ENCODE measurements around the gene RBM4B.

Gene RBM4B

GRCh38 chr11:66698491-66698890 is 20.8 kb upstream of the RBM4B start:
- FAIRE-seq (no peak), DNase-seq (ENCODE audit: insufficient read length, low spot score) (no peak)
- TF ChIP-seq POLR2A (IDR thresholded peaks at IDR 0.05; ENCODE audit: low read depth, low read length) = no peak

GRCh38 chr11:66697988-66698387 is 20.3 kb upstream of the RBM4B start:
- no peak for TF ChIP-seq POLR2A (IDR thresholded peaks at IDR 0.05; ENCODE audit: low read depth, low read length)
- DNase-seq (ENCODE audit: insufficient read length, low spot score) (no peak), FAIRE-seq (no peak)

- DNase-seq (ENCODE audit: insufficient read length, low spot score) (no peak), FAIRE-seq (no peak)
- TF ChIP-seq POLR2A (IDR thresholded peaks at IDR 0.05; ENCODE audit: low read depth, low read length) = no peak
These were observed 18.5 kb upstream of the RBM4B start for GRCh38 chr11:66696146-66696545.

- peak; percentile 97 for DNase-seq (ENCODE audit: insufficient read length, low spot score)
- peak; percentile 66 for FAIRE-seq
- no peak for TF ChIP-seq POLR2A (IDR thresholded peaks at IDR 0.05; ENCODE audit: low read depth, low read length)
These were observed 17.1 kb upstream of the RBM4B start for GRCh38 chr11:66694732-66695207.

- no peak for TF ChIP-seq POLR2A (IDR thresholded peaks at IDR 0.05; ENCODE audit: low read depth, low read length)
- DNase-seq (ENCODE audit: insufficient read length, low spot score) (no peak), FAIRE-seq (no peak)
These were observed 16.3 kb upstream of the RBM4B start for GRCh38 chr11:66694056-66694410.

- DNase-seq (ENCODE audit: insufficient read length, low spot score) = no peak
- TF ChIP-seq POLR2A (IDR thresholded peaks at IDR 0.05; ENCODE audit: low read depth, low read length) = no peak
- FAIRE-seq = no peak
These were observed 15.8 kb upstream of the RBM4B start for GRCh38 chr11:66693356-66694055.

- DNase-seq (ENCODE audit: insufficient read length, low spot score) (no peak), FAIRE-seq (no peak)
- TF ChIP-seq POLR2A (IDR thresholded peaks at IDR 0.05; ENCODE audit: low read depth, low read length) = no peak
These were observed 15.2 kb upstream of the RBM4B start for GRCh38 chr11:66692871-66693331.

GRCh38 chr11:66692446-66692845 is 14.8 kb upstream of the RBM4B start:
- DNase-seq (ENCODE audit: insufficient read length, low spot score) (no peak), FAIRE-seq (no peak)
- TF ChIP-seq POLR2A (IDR thresholded peaks at IDR 0.05; ENCODE audit: low read depth, low read length) = no peak

GRCh38 chr11:66691311-66691980 is 13.8 kb upstream of the RBM4B start:
- FAIRE-seq (no peak), DNase-seq (ENCODE audit: insufficient read length, low spot score) (no peak)
- TF ChIP-seq POLR2A (IDR thresholded peaks at IDR 0.05; ENCODE audit: low read depth, low read length) = no peak

GRCh38 chr11:66689661-66690590 is 12.2 kb upstream of the RBM4B start:
- no peak for TF ChIP-seq POLR2A (IDR thresholded peaks at IDR 0.05; ENCODE audit: low read depth, low read length)
- FAIRE-seq (no peak), DNase-seq (ENCODE audit: insufficient read length, low spot score) (no peak)

GRCh38 chr11:66688561-66689534 is 11.2 kb upstream of the RBM4B start:
- no peak for FAIRE-seq
- TF ChIP-seq POLR2A (IDR thresholded peaks at IDR 0.05; ENCODE audit: low read depth, low read length) = no peak
- no peak for DNase-seq (ENCODE audit: insufficient read length, low spot score)

- no peak for TF ChIP-seq POLR2A (IDR thresholded peaks at IDR 0.05; ENCODE audit: low read depth, low read length)
- no peak for DNase-seq (ENCODE audit: insufficient read length, low spot score)
- no peak for FAIRE-seq
These were observed 10.2 kb upstream of the RBM4B start for GRCh38 chr11:66687831-66688281.
